ENCODE results near the gene EYA2. TPM values are rescaled to one million over a fixed set of nuclear protein-coding genes. Genes with fewer than 3 reads are reported as not detected.

The EYA2 gene
- total and polyA plus RNA-seq, 2 of the 4 experiments (the other 2 are of a cell fraction): 2.3 to 5.4 TPM

GRCh38 chr20:47154089-47154488 lies 259.4 kb downstream of the EYA2 start:
- no peaks in the 10 kb centered on the region for H3K36me3 ChIP-seq (ENCODE audit: control insufficient read depth, insufficient read depth, low read length)
- H4K5ac ChIP-seq (ENCODE audit: low read depth, low read length): no peak overlapping the region
- in situ Hi-C loops (cut with MboI; ENCODE audit: low sequenced_read_pairs) (no loop called here), intact Hi-C loops (cut with micrococcal nuclease) (no loop called here), dilution Hi-C loops (cut with HindIII; ENCODE audit: low sequenced_read_pairs, unreplicated experiment) (no loop called here)
- H2BK20ac ChIP-seq (ENCODE audit: low read depth, low read length): no peak overlapping the region
- H2BK120ac ChIP-seq (ENCODE audit: low read depth, low read length): no peak overlapping the region
- H3K4me1 ChIP-seq (ENCODE audit: control insufficient read depth, insufficient read depth, low read length): no peaks in the 10 kb centered on the region; the same call in 1 of the 2 replicates
- no peak overlapping the region for H3K18ac ChIP-seq (ENCODE audit: low read depth, low read length)
- no peaks in the 10 kb centered on the region for H4K20me1 ChIP-seq (ENCODE audit: insufficient read depth, low read length)
- ChIA-PET CTCF (no interaction called here), POLR2A (ENCODE audit: unreplicated experiment) (no interaction called here)
- no peak overlapping the region for H3K4me2 ChIP-seq (ENCODE audit: low read depth, low read length)
- H3K9ac ChIP-seq (ENCODE audit: low read depth, low read length): no peak overlapping the region
- no peak overlapping the region for H2BK5ac ChIP-seq (ENCODE audit: low read depth, low read length, poor library complexity, severe bottlenecking)
- H3K4ac ChIP-seq (ENCODE audit: low read depth, low read length): no peak overlapping the region
- H3K23ac ChIP-seq (ENCODE audit: low read depth, low read length): no peak overlapping the region
- H2AK9ac ChIP-seq (replicated peaks; ENCODE audit: low read depth, low read length, poor library complexity): no peak overlapping the region
- H3K56ac ChIP-seq (ENCODE audit: extremely low read depth, insufficient read depth, low read length): no peak overlapping the region
- H3K79me1 ChIP-seq (ENCODE audit: low read depth in 1 of 2, low read length in 2 of 2): no peaks in the 10 kb centered on the region
- TF ChIP-seq POLR2A (IDR thresholded peaks at IDR 0.05; ENCODE audit: low read depth, low read length): no peak
- no peak for TF ChIP-seq RFX5 (IDR thresholded peaks at IDR 0.05; ENCODE audit: low read depth, low read length)
- no peak for TF ChIP-seq USF2 (IDR thresholded peaks at IDR 0.05; ENCODE audit: low read depth, low read length)
- TF ChIP-seq MAZ (IDR thresholded peaks at IDR 0.05; ENCODE audit: borderline replicate concordance, low read depth, low read length): no peak
- TF ChIP-seq CEBPB (IDR thresholded peaks at IDR 0.05; ENCODE audit: low read depth, low read length): no peak
- TF ChIP-seq CHD1 (IDR thresholded peaks at IDR 0.05; ENCODE audit: low read depth, low read length): no peak
- TF ChIP-seq FOS (IDR thresholded peaks at IDR 0.05; ENCODE audit: low read depth, low read length): no peak
- TF ChIP-seq MAFK (IDR thresholded peaks at IDR 0.05; ENCODE audit: low read depth, low read length): no peak
- TF ChIP-seq NFE2L2 (IDR thresholded peaks at IDR 0.05; ENCODE audit: low read depth, low read length): no peak
- TF ChIP-seq RAD21 (IDR thresholded peaks at IDR 0.05; ENCODE audit: low read length): no peak
- H4K91ac ChIP-seq (ENCODE audit: insufficient read depth, low read depth, low read length): no peak overlapping the region
- no TSS peak for BruUV-seq (replicated peaks)
- no peak overlapping the region for H3K14ac ChIP-seq (replicated peaks; ENCODE audit: low read depth, low read length)
- DNase-seq: no peak
- H3K4me3 ChIP-seq (ENCODE audit: insufficient read depth, low read depth, low read length): no peak overlapping the region
- no peak overlapping the region for H2AFZ ChIP-seq (replicated peaks; ENCODE audit: low read length, poor library complexity)
- no peak for ATAC-seq (ENCODE audit: low read depth)
- H2BK15ac ChIP-seq (ENCODE audit: low read depth, low read length): no peak overlapping the region
- H2AK5ac ChIP-seq (ENCODE audit: low read depth, low read length): no peak overlapping the region
- no peaks in the 10 kb centered on the region for H3K27me3 ChIP-seq (ENCODE audit: control insufficient read depth, insufficient read depth, low read length)
- WGBS, 2 experiments (ENCODE audit: extremely low coverage in 2 of 2, insufficient read length in 1 of 2): no CpG with 5 or more reads among the region's 2 CpGs
- no peaks in the 10 kb centered on the region for H3K9me1 ChIP-seq (ENCODE audit: insufficient read depth, low read length)
- no peak overlapping the region for H4K8ac ChIP-seq (ENCODE audit: low read depth in 2 of 2, low read length in 2 of 2)
- H3K27ac ChIP-seq (ENCODE audit: insufficient read depth, low read length): no peak overlapping the region
- H3K9me3 ChIP-seq (ENCODE audit: control insufficient read depth, insufficient read depth, low read length): no peaks in the 10 kb centered on the region

Data from IMR-90 (cell line).